H1 (cell line): ENCODE results near the gene CST11. TPM values are rescaled to one million over a fixed set of nuclear protein-coding genes. Genes with fewer than 3 reads are reported as not detected.
A peak's percentile ranks its signal among the peaks of the same experiment; 100 is the strongest.

Source experiments
- CTCF ChIA-PET: fragments of 300-600 bp; sonication (Branson Sonifier 250); formaldehyde crosslinking; loops from one replicate; lab custom pipeline; 2021; ENCODE audit not compliant: partially characterized antibody; lab: Charles Lee
- POLR2A ChIA-PET: fragments of 300-600 bp; sonication (Branson Sonifier 250); formaldehyde crosslinking; loops from one replicate; lab custom pipeline; 2021; ENCODE audit warnings: inconsistent platforms; ENCODE audit not compliant: partially characterized antibody; lab: Charles Lee
- DNase-seq, 2 experiments: peaks; one replicate each; pipeline versions ENCODE4 v3.0.0 to v3.0.0-alpha.2; 2010 to 2022; ENCODE audit warnings: low spot score in 2 of 2, low read depth in 1 of 2, mixed read lengths in 1 of 2
- FAIRE-seq: peaks from 2 replicates; lab custom pipeline; 2011; peaks lifted over from hg19 to GRCh38; lab: Jason Lieb, UNC
- H2AFZ ChIP-seq: 2 replicates; pipeline ENCODE4 v1.8.1; 2012; ENCODE audit warnings: low read length, inconsistent platforms
- H2AK5ac ChIP-seq: 2 replicates; pipeline ENCODE4 v1.6.1; 2013; ENCODE audit warnings: low read depth, low read length
- H2BK120ac ChIP-seq: replicated peaks from 2 replicates; pipeline ENCODE3; 2013; ENCODE audit warnings: low read depth, low read length, inconsistent platforms
- H2BK12ac ChIP-seq: 2 replicates; pipeline ENCODE4 v1.6.1; 2013; ENCODE audit warnings: low read depth, low read length
- H2BK15ac ChIP-seq: 2 replicates; pipeline ENCODE4 v1.6.1; 2013; ENCODE audit warnings: low read length
- H2BK20ac ChIP-seq: 2 replicates; pipeline ENCODE4 v1.6.1; 2013; ENCODE audit warnings: low read length
- H2BK5ac ChIP-seq: 2 replicates; pipeline ENCODE4 v1.6.1; 2013; ENCODE audit warnings: low read depth, low read length
- H3K14ac ChIP-seq: 2 replicates; pipeline ENCODE4 v1.6.1; 2013; ENCODE audit warnings: inconsistent platforms; ENCODE audit not compliant: insufficient read length
- H3K18ac ChIP-seq: 2 replicates; pipeline ENCODE4 v1.6.1; 2013; ENCODE audit warnings: low read length; ENCODE audit errors: extremely low read depth
- H3K23ac ChIP-seq: 2 replicates; pipeline ENCODE4 v1.6.1; 2013; ENCODE audit warnings: inconsistent platforms; ENCODE audit not compliant: insufficient read length
- H3K23me2 ChIP-seq: 2 replicates; pipeline ENCODE4 v1.6.1; 2013; ENCODE audit warnings: low read depth, low read length
- H3K27ac ChIP-seq: 2 replicates; pipeline ENCODE4 v1.6.1; 2011; ENCODE audit warnings: low read depth, low read length, inconsistent platforms
- H3K27me3 ChIP-seq, 4 experiments: replicated peaks in 1 of 4; 1 replicate in 1 of 4; 2 replicates in 3 of 4; pipeline versions ENCODE4 v1.6.1 to v1.8.1; 2011 to 2013; ENCODE audit warnings: low read length in 3 of 4, mild to moderate bottlenecking in 3 of 4, inconsistent platforms in 2 of 4, mixed read lengths in 2 of 4, moderate library complexity in 1 of 4; ENCODE audit not compliant: control insufficient read depth in 3 of 4, insufficient read depth in 3 of 4; ENCODE audit errors: extremely low read depth in 1 of 4
- H3K36me3 ChIP-seq, 4 experiments: 2 replicates each; pipeline versions ENCODE4 v1.6.1 to v1.8.1; 2011 to 2013; ENCODE audit warnings: mild to moderate bottlenecking in 4 of 4, low read length in 3 of 4, moderate library complexity in 2 of 4, control low read depth in 1 of 4, inconsistent platforms in 1 of 4; ENCODE audit not compliant: insufficient read depth in 4 of 4, control insufficient read depth in 2 of 4
- H3K4ac ChIP-seq: replicated peaks from 2 replicates; pipeline ENCODE3; 2013; ENCODE audit warnings: low read length, low read depth, mixed read lengths, inconsistent platforms; ENCODE audit not compliant: insufficient read length
- H3K4me1 ChIP-seq, 4 experiments: replicated peaks in 1 of 4; 1 replicate in 1 of 4; 2 replicates in 3 of 4; pipeline versions ENCODE4 v1.6.1 to v1.8.1; 2011 to 2013; ENCODE audit warnings: low read length in 3 of 4, inconsistent platforms in 2 of 4, mixed read lengths in 1 of 4; ENCODE audit not compliant: insufficient read depth in 4 of 4, control insufficient read depth in 3 of 4
- H3K4me2 ChIP-seq, 2 experiments: 2 replicates each; pipeline versions ENCODE4 v1.6.1 to v1.8.1; 2011 to 2013; ENCODE audit warnings: low read depth in 2 of 2, low read length in 2 of 2, control low read depth in 1 of 2, inconsistent platforms in 1 of 2, mild to moderate bottlenecking in 1 of 2; ENCODE audit not compliant: insufficient read depth in 1 of 2
- H3K4me3 ChIP-seq, 4 experiments: fragments of 200-600, 300-600 bp in 1 of 4; sonication (generic), shearing (Covaris generic), sonication (Bioruptor Twin) in 1 of 4; 2 replicates each; pipeline versions ENCODE4 v1.5.1 to v1.8.1; 2011 to 2016; ENCODE audit warnings: low read length in 4 of 4, low read depth in 3 of 4, control low read depth in 2 of 4, inconsistent platforms in 2 of 4, mild to moderate bottlenecking in 2 of 4, mixed read lengths in 1 of 4, moderate library complexity in 1 of 4; ENCODE audit not compliant: insufficient read depth in 2 of 4; ENCODE audit errors: extremely low read depth in 1 of 4
- H3K56ac ChIP-seq: replicated peaks from 2 replicates; pipeline ENCODE3; 2013; ENCODE audit warnings: low read depth, mild to moderate bottlenecking, mixed read lengths, low read length, inconsistent platforms; ENCODE audit not compliant: insufficient read length
- H3K79me1 ChIP-seq: 2 replicates; pipeline ENCODE4 v1.6.1; 2013; ENCODE audit warnings: low read depth, low read length, control low read depth
- H3K79me2 ChIP-seq, 2 experiments: 2 replicates each; pipeline versions ENCODE4 v1.6.1 to v1.8.1; 2012 to 2013; ENCODE audit warnings: low read length in 2 of 2, mild to moderate bottlenecking in 2 of 2, inconsistent platforms in 1 of 2; ENCODE audit not compliant: insufficient read depth in 2 of 2, control insufficient read depth in 1 of 2
- H3K9ac ChIP-seq, 4 experiments: replicated peaks in 1 of 4; 1 replicate in 1 of 4; 2 replicates in 3 of 4; pipeline versions ENCODE4 v1.6.1 to v1.8.1; 2011 to 2013; ENCODE audit warnings: low read depth in 3 of 4, low read length in 3 of 4, control low read depth in 2 of 4, mild to moderate bottlenecking in 2 of 4, moderate library complexity in 2 of 4, inconsistent platforms in 1 of 4; ENCODE audit errors: extremely low read depth in 1 of 4
- H3K9me3 ChIP-seq, 2 experiments: 2 replicates each; pipeline versions ENCODE4 v1.6.1 to v1.8.1; 2012 to 2013; ENCODE audit warnings: mild to moderate bottlenecking in 2 of 2, moderate library complexity in 2 of 2, control low read depth in 1 of 2, inconsistent platforms in 1 of 2, low read depth in 1 of 2, low read length in 1 of 2, mixed read lengths in 1 of 2; ENCODE audit not compliant: insufficient read depth in 2 of 2
- H4K20me1 ChIP-seq, 2 experiments: replicated peaks in 1 of 2; 2 replicates each; pipeline versions ENCODE3 to v1.8.1; 2011 to 2013; ENCODE audit warnings: inconsistent platforms in 2 of 2, low read length in 2 of 2, mild to moderate bottlenecking in 1 of 2; ENCODE audit not compliant: insufficient read depth in 2 of 2, control insufficient read depth in 1 of 2
- H4K5ac ChIP-seq: 2 replicates; pipeline ENCODE4 v1.6.1; 2013; ENCODE audit warnings: low read length, low read depth, mixed read lengths, inconsistent platforms; ENCODE audit not compliant: insufficient read length
- H4K8ac ChIP-seq: 2 replicates; pipeline ENCODE4 v1.8.0; 2013; ENCODE audit warnings: mild to moderate bottlenecking, moderate library complexity, low read length, inconsistent platforms; ENCODE audit not compliant: insufficient read depth; ENCODE audit errors: extremely low read depth
- H4K91ac ChIP-seq: replicated peaks from 2 replicates; pipeline ENCODE3; 2013; ENCODE audit warnings: low read length, mixed read lengths, inconsistent platforms; ENCODE audit not compliant: insufficient read length
- CREB1 ChIP-seq: IDR thresholded peaks from 2 replicates; pipeline ENCODE4 v1.6.1; 2012; ENCODE audit warnings: inconsistent platforms
- GTF2F1 ChIP-seq: IDR thresholded peaks from 2 replicates; pipeline ENCODE4 v1.6.1; 2012; ENCODE audit warnings: low read depth, low read length, improper control_type of control experiment, borderline replicate concordance
- RXRA ChIP-seq: IDR thresholded peaks from 2 replicates; pipeline ENCODE4 v1.6.1; 2011; ENCODE audit warnings: low read depth, mild to moderate bottlenecking, low read length, moderate library complexity; ENCODE audit not compliant: insufficient read depth
- WGBS, 2 experiments: shearing (Covaris generic) in 1 of 2; methylation state at CpG; one replicate each; pipeline versions ENCODE4 v1.1.6 to v1.1.7; 2013 to 2015; ENCODE audit warnings: low lambda C conversion rate in 2 of 2, mixed read lengths in 2 of 2, inconsistent platforms in 1 of 2, low coverage in 1 of 2, missing lambda C conversion rate in 1 of 2; ENCODE audit not compliant: insufficient replicate concordance in 2 of 2, insufficient coverage in 1 of 2, insufficient read length in 1 of 2; ENCODE audit errors: extremely low coverage in 1 of 2, missing lambda C conversion rate in 1 of 2; 5-methylcytosine and 5-hydroxymethylcytosine counted together
- polyA plus RNA-seq, 7 experiments: library from polyadenylated mRNA; depleted of rRNA in 3 of 7; stranded (reverse) in 5 of 7; unstranded in 2 of 7; fragments of >200 nt in 5 of 7; fragments of 200-250 nt in 2 of 7; gene quantifications; 1 replicate in 5 of 7; 2 replicates in 1 of 7; 4 replicates in 1 of 7; pipeline versions ENCODE4 v1.2.1 to v1.2.3, GENCODE V29; 2011 to 2013; ENCODE audit warnings: missing spikeins in 2 of 7, mixed read lengths in 2 of 7
- total RNA-seq: library from RNA; stranded (reverse); fragmentation: NEBNext Ultra II Directional; extraction: Animal tissue kit (Norgen Biotek cat#: 25700); gene quantifications from 2 replicates; pipeline ENCODE4 v1.2.1, GENCODE V29; 2021
- TF ChIP-seq, protein P1 (sequence below): IDR thresholded peaks from 2 replicates; pipeline ENCODE4 v1.6.1; 2011; ENCODE audit warnings: low read length, improper control_type of control experiment

The CST11 gene
- total and polyA plus RNA-seq, 2 of the 8 experiments (the other 6 are each of a cell fraction or from before 2014, with no cell fraction given) = 2.0 TPM; not detected in 1

- no peak for DNase-seq
- no peak overlapping the region for H2BK120ac ChIP-seq
- no peaks in the 10 kb centered on the region for H3K4me1 ChIP-seq
- H2BK15ac ChIP-seq = no peak overlapping the region
- no peaks in the 10 kb centered on the region; the same call in 1 of the 2 replicates for H3K23me2 ChIP-seq
- no peak overlapping the region for H2BK12ac ChIP-seq
- H3K27me3 ChIP-seq = no peaks in the 10 kb centered on the region
- H3K14ac ChIP-seq = no peak overlapping the region
- H2AK5ac ChIP-seq = no peak overlapping the region
- peaks cover 0 to 5% of the 10 kb centered on the region in 2 experiments for H4K20me1 ChIP-seq
- 7% methylated on average over 27 of the region's 58 CpGs; no CpG with 5 or more reads in 1 of the 2 experiments for WGBS, 2 experiments
- no peak overlapping the region for H2BK20ac ChIP-seq
- H3K4me2 ChIP-seq = peak overlapping the region; percentile 69 to 74
- no peak overlapping the region for H3K4ac ChIP-seq
- H3K4me3 ChIP-seq = peak overlapping the region; percentile 58 to 95 (median 75)
- POLR2A ChIA-PET = interaction anchor here (0.7 to 1.3 kb wide), 3 partner anchors 15 to 26 kb away, joined by 4 to 6 read pairs (median 5); no protein-coding TSS in a partner anchor
- H3K23ac ChIP-seq = no peak overlapping the region
- CTCF ChIA-PET = interaction anchor here (0.6 to 3.1 kb wide), 11 partner anchors 11 to 1242 kb away, joined by 3 to 10 read pairs (median 4); partner anchors contain the start of gene CST9
- no peak overlapping the region for H2BK5ac ChIP-seq
- H3K79me2 ChIP-seq = peaks cover 11 to 52% of the 10 kb centered on the region in 2 experiments; a peak in 3 of 4 replicates
- peaks cover 0 to 2% of the 10 kb centered on the region in 2 experiments; a peak in 1 of 4 replicates for H3K9me3 ChIP-seq
- no peak overlapping the region for H3K27ac ChIP-seq
- no peak overlapping the region for H4K8ac ChIP-seq
- no peak overlapping the region for H4K91ac ChIP-seq
- H3K79me1 ChIP-seq = peaks cover 4% of the 10 kb centered on the region
- H3K56ac ChIP-seq = no peak overlapping the region
- no peak for FAIRE-seq
- peak overlapping the region in 3 of 4 experiments; percentile 21 to 56 (median 53); a peak in 3 of 7 replicates for H3K9ac ChIP-seq
- no peak overlapping the region for H4K5ac ChIP-seq
- H3K36me3 ChIP-seq = no peaks in the 10 kb centered on the region
- H2AFZ ChIP-seq = no peak overlapping the region
- H3K18ac ChIP-seq = no peak overlapping the region
- no peak for TF ChIP-seq GTF2F1
- TF ChIP-seq CREB1 = no peak
- TF ChIP-seq RXRA = no peak
- TF ChIP-seq, protein P1, sequence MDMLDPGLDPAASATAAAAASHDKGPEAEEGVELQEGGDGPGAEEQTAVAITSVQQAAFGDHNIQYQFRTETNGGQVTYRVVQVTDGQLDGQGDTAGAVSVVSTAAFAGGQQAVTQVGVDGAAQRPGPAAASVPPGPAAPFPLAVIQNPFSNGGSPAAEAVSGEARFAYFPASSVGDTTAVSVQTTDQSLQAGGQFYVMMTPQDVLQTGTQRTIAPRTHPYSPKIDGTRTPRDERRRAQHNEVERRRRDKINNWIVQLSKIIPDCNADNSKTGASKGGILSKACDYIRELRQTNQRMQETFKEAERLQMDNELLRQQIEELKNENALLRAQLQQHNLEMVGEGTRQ = no peak
Measured at GRCh38 chr20:23419995-23420901, 32.4 kb downstream of the CST11 start.
